CD8-positive, alpha-beta memory T cell (primary cell): ENCODE results near the gene TTLL10. TPM values are rescaled to one million over a fixed set of nuclear protein-coding genes. Genes with fewer than 3 reads are reported as not detected.

Experiments used
- CTCF ChIA-PET: fragments of 350-600 bp; sonication (Branson Sonifier 250); formaldehyde crosslinking; loops from one replicate; lab custom pipeline; 2021; ENCODE audit warnings: antibody characterized with exemption; lab: Charles Lee
- POLR2A ChIA-PET: fragments of 350-600 bp; sonication (Branson Sonifier 250); formaldehyde crosslinking; loops from one replicate; lab custom pipeline; 2021; ENCODE audit warnings: antibody characterized with exemption; lab: Charles Lee
- DNase-seq, 5 donors: peaks; one replicate each; pipeline versions ENCODE4 v3.0.0 to v3.0.0-alpha.2; 2020 to 2022; ENCODE audit warnings: mixed read lengths in 1 of 5
- H3K27ac ChIP-seq: one replicate; pipeline ENCODE4 v1.7.0; 2013; ENCODE audit warnings: low read depth, mild to moderate bottlenecking, low read length, moderate library complexity
- H3K27me3 ChIP-seq: 2 replicates; pipeline ENCODE4 v1.7.0; 2013; ENCODE audit warnings: low read length, mild to moderate bottlenecking; ENCODE audit not compliant: insufficient read depth, poor library complexity, severe bottlenecking
- H3K36me3 ChIP-seq: 2 replicates; pipeline ENCODE4 v1.7.0; 2013; ENCODE audit warnings: mild to moderate bottlenecking, low read length, moderate library complexity; ENCODE audit not compliant: insufficient read depth
- H3K4me1 ChIP-seq: 2 replicates; pipeline ENCODE4 v1.7.0; 2013; ENCODE audit warnings: mild to moderate bottlenecking, low read length, moderate library complexity; ENCODE audit not compliant: insufficient read depth
- H3K4me3 ChIP-seq: 2 replicates; pipeline ENCODE4 v1.7.0; 2013; ENCODE audit warnings: mild to moderate bottlenecking, low read length
- H3K9me3 ChIP-seq: 2 replicates; pipeline ENCODE4 v1.7.0; 2013; ENCODE audit warnings: mild to moderate bottlenecking, low read length
- H3K27ac Mint-ChIP-seq, 8 donors: one replicate each; pipeline ENCODE4 v1.8.0; 2020 to 2021; ENCODE audit warnings: mixed read lengths in 8 of 8, mild to moderate bottlenecking in 6 of 8, inconsistent platforms in 3 of 8, moderate library complexity in 3 of 8
- H3K27me3 Mint-ChIP-seq, 2 donors: one replicate each; pipeline ENCODE4 v1.8.0; 2020 to 2021; ENCODE audit warnings: mixed read lengths in 2 of 2, mild to moderate bottlenecking in 1 of 2, moderate library complexity in 1 of 2
- H3K36me3 Mint-ChIP-seq, 3 donors: one replicate each; pipeline ENCODE4 v1.8.0; 2020 to 2021; ENCODE audit warnings: mixed read lengths in 3 of 3, inconsistent platforms in 1 of 3, mild to moderate bottlenecking in 1 of 3
- H3K4me1 Mint-ChIP-seq, 3 donors: one replicate each; pipeline ENCODE4 v1.8.0; 2020 to 2021; ENCODE audit warnings: mixed read lengths in 3 of 3, inconsistent platforms in 1 of 3, mild to moderate bottlenecking in 1 of 3
- H3K4me3 Mint-ChIP-seq, 7 donors: one replicate each; pipeline ENCODE4 v1.8.0; 2020 to 2021; ENCODE audit warnings: mixed read lengths in 7 of 7, mild to moderate bottlenecking in 6 of 7, moderate library complexity in 4 of 7, inconsistent platforms in 2 of 7
- H3K9me3 Mint-ChIP-seq, 5 donors: one replicate each; pipeline ENCODE4 v1.8.0; 2020 to 2022; ENCODE audit warnings: mixed read lengths in 5 of 5, mild to moderate bottlenecking in 3 of 5, moderate library complexity in 2 of 5, inconsistent platforms in 1 of 5
- polyA plus RNA-seq: library from polyadenylated mRNA; unstranded; fragments of 300-500 nt; fragmentation: Illumina TruSeq; gene quantifications from one replicate; pipeline ENCODE4 v1.2.3, GENCODE V29; 2021
- total RNA-seq, 2 experiments: library from RNA; stranded (reverse); gene quantifications; one replicate each; pipeline ENCODE4 v1.2.3, GENCODE V29; 2021

Gene TTLL10
- total and polyA plus RNA-seq, 3 experiments from 2014 or later = not detected

- no peak overlapping the region for H3K4me3 Mint-ChIP-seq
- no peaks in the 10 kb centered on the region for H3K36me3 Mint-ChIP-seq
- Histone ChIP-seq H3K36me3 (no peaks in the 10 kb centered on the region), H3K4me3 (no peak overlapping the region), H3K27ac (no peak overlapping the region), H3K27me3 (no peaks in the 10 kb centered on the region), H3K9me3 (no peaks in the 10 kb centered on the region), H3K4me1 (peaks cover 12% of the 10 kb centered on the region)
- H3K9me3 Mint-ChIP-seq = no peaks in the 10 kb centered on the region
- H3K4me1 Mint-ChIP-seq = peaks cover 4 to 19% (median 9%) of the 10 kb centered on the region in 3 donors
- POLR2A ChIA-PET = no interaction called here
- CTCF ChIA-PET = no interaction called here
- peaks cover 4 to 15% of the 10 kb centered on the region in 2 donors for H3K27me3 Mint-ChIP-seq
- peak in 1 of 5 donors; percentile 40 for DNase-seq
- H3K27ac Mint-ChIP-seq = no peak overlapping the region
Observed at GRCh38 chr1:1168451-1169411, 4.9 kb upstream of the TTLL10 start.

GRCh38 chr1:1169429-1170214, 4.1 kb upstream of the TTLL10 start:
- H3K4me3 Mint-ChIP-seq = no peak overlapping the region
- peak overlapping the region in 1 of 8 donors; percentile 47 for H3K27ac Mint-ChIP-seq
- peaks cover 4 to 15% of the 10 kb centered on the region in 2 donors for H3K27me3 Mint-ChIP-seq
- H3K4me1 Mint-ChIP-seq = peaks cover 4 to 24% (median 9%) of the 10 kb centered on the region in 3 donors
- Histone ChIP-seq H3K9me3 (no peaks in the 10 kb centered on the region), H3K27ac (no peak overlapping the region), H3K36me3 (no peaks in the 10 kb centered on the region), H3K4me3 (no peak overlapping the region), H3K27me3 (no peaks in the 10 kb centered on the region), H3K4me1 (peaks cover 15% of the 10 kb centered on the region)
- POLR2A ChIA-PET = no interaction called here
- DNase-seq = peak in 1 of 5 donors; percentile 38
- H3K36me3 Mint-ChIP-seq = no peaks in the 10 kb centered on the region
- no peaks in the 10 kb centered on the region for H3K9me3 Mint-ChIP-seq
- CTCF ChIA-PET = no interaction called here

DNA sequence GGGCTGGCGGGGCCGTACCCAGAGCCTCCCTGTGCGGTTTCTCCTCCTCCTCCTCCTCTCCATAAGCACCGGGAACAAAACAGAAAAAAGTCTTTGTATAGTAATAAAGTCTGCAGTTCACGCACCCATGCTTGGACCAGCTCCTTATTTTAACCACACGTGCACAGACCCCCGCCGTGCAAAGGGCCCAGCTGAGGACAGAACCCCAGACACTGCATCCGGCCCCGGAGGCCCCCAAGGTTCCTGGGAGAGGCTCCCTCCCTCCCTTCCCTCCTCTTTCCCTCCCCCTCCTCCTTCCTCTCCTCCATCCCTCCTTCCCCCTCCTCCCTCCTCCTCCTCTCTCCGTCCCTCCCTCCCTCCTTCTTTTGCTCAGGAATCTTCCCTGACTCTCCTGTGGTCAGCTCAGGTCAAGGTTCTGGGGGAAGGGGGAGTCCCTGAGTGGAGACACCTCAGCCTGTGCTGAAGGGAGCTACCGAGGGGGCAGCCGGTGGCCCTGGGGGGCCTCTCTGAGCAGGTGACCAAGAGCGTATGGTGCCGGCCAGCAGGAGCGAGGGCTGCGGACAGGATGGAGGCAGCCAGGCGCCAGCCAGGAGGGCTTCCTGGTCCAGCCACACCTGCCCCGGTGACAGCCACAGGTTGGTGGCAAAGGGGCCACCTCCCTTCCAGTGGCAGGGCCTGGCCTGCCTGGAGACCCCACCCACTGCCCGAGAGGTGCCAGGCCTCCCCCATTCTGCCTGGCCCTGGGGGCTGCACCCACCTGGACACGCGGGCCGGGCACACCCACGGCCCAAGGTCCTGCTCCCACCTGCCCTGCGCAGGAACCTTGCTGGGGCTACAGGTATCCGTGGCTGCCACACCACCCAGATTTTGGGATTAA, 3.2 kb upstream of the TTLL10 start:
- Histone ChIP-seq H3K4me3 (no peak overlapping the region), H3K27ac (no peak overlapping the region), H3K36me3 (no peaks in the 10 kb centered on the region), H3K4me1 (peaks cover 15% of the 10 kb centered on the region), H3K27me3 (no peaks in the 10 kb centered on the region), H3K9me3 (no peaks in the 10 kb centered on the region)
- peak in 1 of 5 donors; percentile 41 for DNase-seq
- CTCF ChIA-PET = no interaction called here
- Mint-ChIP-seq H3K27ac (no peak overlapping the region), H3K4me3 (no peak overlapping the region), H3K4me1 (peaks cover 4 to 24% (median 8%) of the 10 kb centered on the region in 3 donors), H3K27me3 (peaks cover 4 to 14% of the 10 kb centered on the region in 2 donors), H3K9me3 (no peaks in the 10 kb centered on the region), H3K36me3 (no peaks in the 10 kb centered on the region)
- POLR2A ChIA-PET = interaction anchor here (0.6 kb wide), 1 partner anchor 37 kb away, joined by 3 read pairs; no protein-coding TSS in a partner anchor

DNA sequence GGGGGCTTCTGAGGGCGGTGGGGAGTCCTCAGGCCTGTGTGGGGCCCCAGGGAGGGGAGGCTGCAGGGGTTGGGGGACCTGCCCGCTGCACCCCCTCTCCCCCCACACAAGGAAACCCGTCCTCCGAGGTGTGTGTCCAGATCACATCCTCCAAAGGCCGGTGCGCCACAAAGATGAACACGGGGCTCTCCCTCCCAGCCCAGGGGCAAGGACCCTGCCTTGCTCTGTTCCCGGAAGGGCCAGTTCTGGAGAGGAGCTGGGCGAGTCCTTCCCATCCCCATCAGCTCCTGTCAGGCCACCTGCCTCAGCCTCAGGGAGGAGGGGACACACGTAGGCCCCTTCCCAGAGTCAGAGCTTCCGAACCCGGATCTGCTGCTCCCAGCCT, 2.5 kb upstream of the TTLL10 start:
- H3K36me3 ChIP-seq = no peaks in the 10 kb centered on the region
- POLR2A ChIA-PET = no interaction called here
- H3K27ac ChIP-seq = no peak overlapping the region
- no peak overlapping the region for H3K4me3 ChIP-seq
- Mint-ChIP-seq H3K36me3 (no peaks in the 10 kb centered on the region), H3K4me1 (peaks cover 4 to 24% (median 5%) of the 10 kb centered on the region in 3 donors), H3K4me3 (no peak overlapping the region), H3K27me3 (peaks cover 4 to 11% of the 10 kb centered on the region in 2 donors), H3K27ac (no peak overlapping the region), H3K9me3 (no peaks in the 10 kb centered on the region)
- no peaks in the 10 kb centered on the region for H3K9me3 ChIP-seq
- no peaks in the 10 kb centered on the region for H3K27me3 ChIP-seq
- peaks cover 15% of the 10 kb centered on the region for H3K4me1 ChIP-seq
- CTCF ChIA-PET = no interaction called here
- no peak for DNase-seq

- Mint-ChIP-seq H3K9me3 (no peaks in the 10 kb centered on the region), H3K36me3 (no peaks in the 10 kb centered on the region), H3K27ac (peak overlapping the region in 7 of 8 donors; percentile 14 to 72 (median 39)), H3K27me3 (peaks cover 8 to 11% of the 10 kb centered on the region in 2 donors), H3K4me3 (peak overlapping the region in 1 of 7 donors; percentile 32), H3K4me1 (peaks cover 4 to 24% (median 6%) of the 10 kb centered on the region in 3 donors)
- no peak overlapping the region for H3K27ac ChIP-seq
- H3K27me3 ChIP-seq = no peaks in the 10 kb centered on the region
- no peaks in the 10 kb centered on the region for H3K36me3 ChIP-seq
- ChIA-PET POLR2A (no interaction called here), CTCF (no interaction called here)
- peaks cover 15% of the 10 kb centered on the region for H3K4me1 ChIP-seq
- no peaks in the 10 kb centered on the region for H3K9me3 ChIP-seq
- DNase-seq = peak in 3 of 5 donors; percentile 17 to 53 (median 48)
- no peak overlapping the region for H3K4me3 ChIP-seq
Observed at GRCh38 chr1:1171546-1172340, 1.9 kb upstream of the TTLL10 start.

GRCh38 chr1:1173061-1173792, 453 bp upstream of the TTLL10 start:
- peaks cover 4 to 24% (median 9%) of the 10 kb centered on the region in 3 donors for H3K4me1 Mint-ChIP-seq
- peaks cover 11 to 14% of the 10 kb centered on the region in 2 donors for H3K27me3 Mint-ChIP-seq
- Histone ChIP-seq H3K27ac (no peak overlapping the region), H3K9me3 (no peaks in the 10 kb centered on the region), H3K36me3 (no peaks in the 10 kb centered on the region), H3K27me3 (no peaks in the 10 kb centered on the region), H3K4me1 (peaks cover 15% of the 10 kb centered on the region), H3K4me3 (no peak overlapping the region)
- peak overlapping the region in 1 of 8 donors; percentile 19 for H3K27ac Mint-ChIP-seq
- H3K36me3 Mint-ChIP-seq = no peaks in the 10 kb centered on the region
- H3K9me3 Mint-ChIP-seq = no peaks in the 10 kb centered on the region
- ChIA-PET POLR2A (interaction anchor here (0.5 to 0.9 kb wide), 2 partner anchors 16 to 384 kb away, joined by 3 to 4 read pairs; no protein-coding TSS in a partner anchor), CTCF (no interaction called here)
- no peak for DNase-seq
- H3K4me3 Mint-ChIP-seq = peak overlapping the region in 3 of 7 donors; percentile 27 to 54 (median 41)
